ENCODE measurements around the gene CAMK4. TPM values are rescaled to one million over a fixed set of nuclear protein-coding genes. Genes with fewer than 3 reads are reported as not detected.

The CAMK4 gene
- total and polyA plus RNA-seq, 4 donors: 0.27 to 1.4 (median 1.2) TPM

DNA sequence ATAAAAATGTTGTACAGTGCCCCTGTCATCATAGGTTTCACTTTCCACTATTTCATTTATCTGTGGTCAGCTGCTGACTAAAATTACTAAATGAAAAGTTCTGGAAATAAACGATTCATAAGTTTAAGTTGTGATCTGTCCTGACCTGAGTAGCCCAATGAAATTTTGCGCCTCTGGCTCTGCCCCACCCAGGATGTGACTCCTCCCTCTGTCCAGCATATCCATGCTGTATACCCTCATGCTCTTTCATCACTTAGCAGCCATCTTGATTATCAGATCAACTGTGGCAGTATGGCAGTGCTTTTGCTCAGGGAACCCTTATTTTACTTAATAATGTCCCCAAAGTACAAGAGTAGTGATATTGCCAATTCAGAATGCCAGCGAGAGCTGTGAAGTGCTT lies 190.9 kb downstream of the CAMK4 start:
- Histone ChIP-seq H3K36me3 (ENCODE audit: control insufficient read depth in 4 of 4, insufficient read depth in 3 of 4, low read depth in 1 of 4, low read length in 3 of 4) (no peaks in the 10 kb centered on the region), H3K27me3 (ENCODE audit: control insufficient read depth in 4 of 4, insufficient read depth in 4 of 4, low read length in 3 of 4) (no peaks in the 10 kb centered on the region), H3K9me3 (ENCODE audit: control insufficient read depth in 4 of 4, low read length in 3 of 4) (no peaks in the 10 kb centered on the region), H3K4me3 (ENCODE audit: low read depth in 1 of 3, low read length in 3 of 3) (no peak overlapping the region), H3K4me1 (ENCODE audit: control insufficient read depth in 4 of 4, insufficient read depth in 4 of 4, low read length in 3 of 4) (no peaks in the 10 kb centered on the region), H3K9ac (ENCODE audit: low read depth in 1 of 2, low read length in 2 of 2) (no peak overlapping the region), H3K27ac (ENCODE audit: low read depth in 1 of 2, low read length in 2 of 2) (no peak overlapping the region)
- 88% methylated on average over 3 of the region's 3 CpGs for WGBS
- TF ChIP-seq CTCF (IDR thresholded peaks at IDR 0.05; ENCODE audit: low read depth, low read length, missing input control): no peak
- no peak for TF ChIP-seq JUND (IDR thresholded peaks at IDR 0.05)
- no peak for TF ChIP-seq FOXA1 (IDR thresholded peaks at IDR 0.05)
- TF ChIP-seq MAX (IDR thresholded peaks at IDR 0.05): no peak
- no peak for TF ChIP-seq YY1 (IDR thresholded peaks at IDR 0.05)
- no peak for TF ChIP-seq SP1 (IDR thresholded peaks at IDR 0.05)
- no peak for TF ChIP-seq RXRA (IDR thresholded peaks at IDR 0.05)
- no peak for TF ChIP-seq HNF4A (conservative IDR thresholded peaks at IDR 0.05)
- no peak for TF ChIP-seq EGR1 (IDR thresholded peaks at IDR 0.05; ENCODE audit: low read depth in 2 of 2)
- no peak for TF ChIP-seq HNF4G (IDR thresholded peaks at IDR 0.05)
- TF ChIP-seq TAF1 (conservative IDR thresholded peaks at IDR 0.05): no peak
- TF ChIP-seq FOXA2 (IDR thresholded peaks at IDR 0.05): no peak
- no peak for TF ChIP-seq ZBTB33 (IDR thresholded peaks at IDR 0.05)
- no peak for DNase-seq (ENCODE audit: low spot score)

- H3K4me1 ChIP-seq (ENCODE audit: control insufficient read depth in 4 of 4, insufficient read depth in 4 of 4, low read length in 3 of 4): no peaks in the 10 kb centered on the region
- no peak for DNase-seq (ENCODE audit: low spot score)
- H3K27ac ChIP-seq (ENCODE audit: low read depth in 1 of 2, low read length in 2 of 2): no peak overlapping the region
- WGBS: 69% methylated on average over 2 of the region's 2 CpGs
- H3K36me3 ChIP-seq (ENCODE audit: control insufficient read depth in 4 of 4, insufficient read depth in 3 of 4, low read depth in 1 of 4, low read length in 3 of 4): no peaks in the 10 kb centered on the region
- TF ChIP-seq EGR1 (IDR thresholded peaks at IDR 0.05; ENCODE audit: low read depth in 2 of 2): no peak
- TF ChIP-seq REST (IDR thresholded peaks at IDR 0.05): no peak
- TF ChIP-seq ZBTB33 (IDR thresholded peaks at IDR 0.05): no peak
- no peak for TF ChIP-seq ATF3 (IDR thresholded peaks at IDR 0.05)
- no peak for TF ChIP-seq GABPA (IDR thresholded peaks at IDR 0.05 in 1 of 2, conservative IDR thresholded peaks at IDR 0.05 in 1 of 2)
- TF ChIP-seq RXRA (IDR thresholded peaks at IDR 0.05): no peak
- no peak for TF ChIP-seq HNF4G (IDR thresholded peaks at IDR 0.05)
- TF ChIP-seq HNF4A (conservative IDR thresholded peaks at IDR 0.05): no peak
- TF ChIP-seq YY1 (IDR thresholded peaks at IDR 0.05): no peak
- TF ChIP-seq JUND (IDR thresholded peaks at IDR 0.05): no peak
- TF ChIP-seq FOXA1 (IDR thresholded peaks at IDR 0.05): no peak
- TF ChIP-seq SP1 (IDR thresholded peaks at IDR 0.05): no peak
- TF ChIP-seq CTCF (IDR thresholded peaks at IDR 0.05; ENCODE audit: low read depth, low read length, missing input control): no peak
- no peak for TF ChIP-seq MAX (IDR thresholded peaks at IDR 0.05)
- TF ChIP-seq FOXA2 (IDR thresholded peaks at IDR 0.05): no peak
- TF ChIP-seq NR2F2 (IDR thresholded peaks at IDR 0.05): no peak
- no peak for TF ChIP-seq RAD21 (IDR thresholded peaks at IDR 0.05)
- H3K9me3 ChIP-seq (ENCODE audit: control insufficient read depth in 4 of 4, low read length in 3 of 4): no peaks in the 10 kb centered on the region
- H3K4me3 ChIP-seq (ENCODE audit: low read depth in 1 of 3, low read length in 3 of 3): no peak overlapping the region
- H3K9ac ChIP-seq (ENCODE audit: low read depth in 1 of 2, low read length in 2 of 2): no peak overlapping the region
- H3K27me3 ChIP-seq (ENCODE audit: control insufficient read depth in 4 of 4, insufficient read depth in 4 of 4, low read length in 3 of 4): no peaks in the 10 kb centered on the region
These were observed 198.1 kb downstream of the CAMK4 start for GRCh38 chr5:111422245-111422644.
